GM12878 (cell line): ENCODE measurements around the gene ANKRD37. TPM values are rescaled to one million over a fixed set of nuclear protein-coding genes. Genes with fewer than 3 reads are reported as not detected.
A peak's percentile ranks its signal among the peaks of the same experiment; 100 is the strongest.

Source experiments
- ATAC-seq: fragments of 200-7000 bp; cut with Tn5 transposase; 3 replicates; pipeline ENCODE4 v1.9.1; 2020; ENCODE audit warnings: mild to moderate bottlenecking, moderate library complexity
- BruUV-seq: library from RNA; stranded (reverse); fragments of 400-500 nt; replicated peaks from 2 replicates; lab custom pipeline; 2021; lab: Mats Ljungman, UMichigan
- CTCF ChIA-PET: fragments of 300-600 bp; sonication (Branson Sonifier 250); formaldehyde crosslinking; extraction: SDS; loops from one replicate; lab custom pipeline; 2021; ENCODE audit warnings: inconsistent platforms; lab: Yijun Ruan, JAX
- POLR2A ChIA-PET: fragments of 350-600 bp; formaldehyde crosslinking; extraction: SDS; loops from one replicate; lab custom pipeline; 2021; ENCODE audit warnings: inconsistent platforms; lab: Charles Lee
- RAD21 ChIA-PET: fragments of 300-600 bp; sonication (Branson Sonifier 250); formaldehyde crosslinking; loops from one replicate; lab custom pipeline; 2023; ENCODE audit warnings: antibody characterized with exemption; ENCODE audit not compliant: unreplicated experiment; lab: Charles Lee
- SMC1A ChIA-PET: fragments of 300-600 bp; sonication (Branson Sonifier 250); formaldehyde crosslinking; loops from one replicate; lab custom pipeline; 2023; ENCODE audit not compliant: unreplicated experiment, uncharacterized antibody; lab: Charles Lee
- DNase-seq: peaks from one replicate; pipeline ENCODE4 v3.0.0-alpha.2; 2011; ENCODE audit warnings: low read depth, low spot score
- FAIRE-seq: peaks from 3 replicates; lab custom pipeline; 2011; peaks lifted over from hg19 to GRCh38; lab: Jason Lieb, UNC
- H2AFZ ChIP-seq: 2 replicates; pipeline ENCODE4 v1.6.0; 2011; ENCODE audit warnings: low read depth, low read length, control low read depth; ENCODE audit not compliant: control insufficient read depth
- H3K27ac ChIP-seq: 2 replicates; pipeline ENCODE4 v1.5.1; 2011; ENCODE audit warnings: control low read depth; ENCODE audit not compliant: control insufficient read depth, insufficient read depth
- H3K27me3 ChIP-seq, 2 experiments: replicated peaks in 1 of 2; 2 replicates each; pipeline versions ENCODE4 v1.6.0 to v1.6.1; 2011; ENCODE audit warnings: low read length in 1 of 2; ENCODE audit not compliant: control insufficient read depth in 2 of 2, insufficient read depth in 2 of 2
- H3K36me3 ChIP-seq, 2 experiments: 2 replicates each; pipeline ENCODE4 v1.5.1; 2011; ENCODE audit warnings: low read length in 1 of 2; ENCODE audit not compliant: control insufficient read depth in 2 of 2, insufficient read depth in 2 of 2
- H3K4me1 ChIP-seq: 2 replicates; pipeline ENCODE4 v1.6.1; 2011; ENCODE audit warnings: mild to moderate bottlenecking, low read length, moderate library complexity, mixed read lengths; ENCODE audit not compliant: control insufficient read depth, insufficient read depth
- H3K4me2 ChIP-seq: 2 replicates; pipeline ENCODE4 v1.6.0; 2011; ENCODE audit warnings: control low read depth; ENCODE audit not compliant: control insufficient read depth, insufficient read depth
- H3K4me3 ChIP-seq: fragments of 200-600 bp; sonication (generic); 2 replicates; pipeline ENCODE4 v1.5.1; 2016
- H3K79me2 ChIP-seq: 2 replicates; pipeline ENCODE4 v1.6.0; 2011; ENCODE audit warnings: low read length; ENCODE audit not compliant: control insufficient read depth, insufficient read depth
- H3K9ac ChIP-seq: 2 replicates; pipeline ENCODE4 v1.8.0; 2011; ENCODE audit warnings: low read length, control low read depth, mixed read lengths; ENCODE audit not compliant: control insufficient read depth, insufficient read depth
- H3K9me3 ChIP-seq: replicated peaks from 3 replicates; pipeline ENCODE4 v1.5.1; 2011; ENCODE audit warnings: mild to moderate bottlenecking, low read length; ENCODE audit not compliant: control insufficient read depth, insufficient read depth
- H4K20me1 ChIP-seq: 2 replicates; pipeline ENCODE4 v1.6.0; 2011; ENCODE audit not compliant: control insufficient read depth, insufficient read depth
- ATF7 ChIP-seq: fragments of 450-650 bp; IDR thresholded peaks from 2 replicates; pipeline ENCODE4 v1.6.1; 2016; ENCODE audit warnings: low read depth, mild to moderate bottlenecking
- BHLHE40 ChIP-seq, 2 experiments: fragments of 450-650 bp in 1 of 2; IDR thresholded peaks; 2 replicates each; pipeline ENCODE4 v1.6.1; 2011 to 2017; ENCODE audit warnings: low read depth in 2 of 2, borderline replicate concordance in 1 of 2, improper control_type of control experiment in 1 of 2, low read length in 1 of 2, mild to moderate bottlenecking in 1 of 2
- MEF2A ChIP-seq: IDR thresholded peaks from 2 replicates; pipeline ENCODE4 v1.6.1; 2011; ENCODE audit warnings: low read depth, mild to moderate bottlenecking, low read length, moderate library complexity; ENCODE audit not compliant: insufficient read depth
- MYB ChIP-seq: fragments of 150-350 bp; IDR thresholded peaks from 2 replicates; pipeline ENCODE4 v1.6.1; 2014; ENCODE audit warnings: mild to moderate bottlenecking, low read depth, low read length, borderline replicate concordance
- NR2C1 ChIP-seq: fragments of 450-650 bp; IDR thresholded peaks from 2 replicates; pipeline ENCODE4 v1.6.1; 2017; ENCODE audit warnings: antibody characterized with exemption, mild to moderate bottlenecking, moderate library complexity
- PML ChIP-seq: IDR thresholded peaks from 2 replicates; pipeline ENCODE4 v1.6.1; 2012; ENCODE audit warnings: low read length, inconsistent platforms
- POLR2AphosphoS2 ChIP-seq: IDR thresholded peaks from 2 replicates; pipeline ENCODE4 v1.6.1; 2011; ENCODE audit warnings: low read depth, mild to moderate bottlenecking, low read length, improper control_type of control experiment, moderate library complexity
- RB1 ChIP-seq: fragments of 450-650 bp; formaldehyde crosslinking; IDR thresholded peaks from 2 replicates; pipeline ENCODE4 v1.6.1; 2017; ENCODE audit warnings: mild to moderate bottlenecking, borderline replicate concordance
- RUNX3 ChIP-seq: IDR thresholded peaks from 2 replicates; pipeline ENCODE4 v1.6.1; 2012; ENCODE audit warnings: low read length, inconsistent platforms
- SMAD5 ChIP-seq: IDR thresholded peaks from 2 replicates; pipeline ENCODE4 v1.6.1; 2016; ENCODE audit warnings: antibody characterized with exemption, low read depth
- STAT3 ChIP-seq: IDR thresholded peaks from 2 replicates; pipeline ENCODE4 v1.6.1; 2011; ENCODE audit warnings: low read depth, low read length, improper control_type of control experiment
- TCF3 ChIP-seq: IDR thresholded peaks from 2 replicates; pipeline ENCODE4 v1.6.1; 2012; ENCODE audit warnings: low read depth, mild to moderate bottlenecking, low read length, borderline replicate concordance; ENCODE audit not compliant: insufficient read depth
- ZBTB40 ChIP-seq: fragments of 450-650 bp; IDR thresholded peaks from 2 replicates; pipeline ENCODE4 v1.6.1; 2016; ENCODE audit warnings: mild to moderate bottlenecking, moderate library complexity, borderline replicate concordance
- ZNF274 ChIP-seq: IDR thresholded peaks from one replicate; pipeline ENCODE4 v1.8.0; 2011; ENCODE audit not compliant: insufficient read length, insufficient read depth
- WGBS: methylation state at CpG from one replicate; pipeline ENCODE4 v1.1.6; 2016; ENCODE audit warnings: low lambda C conversion rate; ENCODE audit not compliant: insufficient replicate concordance, insufficient coverage; ENCODE audit errors: missing lambda C conversion rate; 5-methylcytosine and 5-hydroxymethylcytosine counted together
- in situ Hi-C: fragments of 300-500 bp; cut with MboI; formaldehyde crosslinking; loops from 9 replicates; pipeline ENCODE4 v1.14.3; 2018; ENCODE audit warnings: mixed read lengths
- intact Hi-C: fragments of 100-400 bp; cut with micrococcal nuclease; formaldehyde crosslinking; loops from one replicate; pipeline ENCODE4 v1.14.2; 2022; ENCODE audit not compliant: unreplicated experiment
- polyA plus RNA-seq, 11 experiments: library from polyadenylated mRNA; depleted of rRNA in 4 of 11; unstranded in 6 of 11; stranded (reverse) in 5 of 11; fragments of >200 nt; fragmentation: Nextera tagmentation in 4 of 11; fragmentation: Illumina TruSeq in 1 of 11; extraction: Ambion mirVana in 4 of 11; extraction: Trizol in 1 of 11; gene quantifications; 1 replicate in 1 of 11; 2 replicates in 10 of 11; pipeline versions ENCODE4 v1.2.1 to v1.2.3, GENCODE V29; 2011 to 2016; ENCODE audit warnings: inconsistent platforms in 2 of 11, missing spikeins in 2 of 11, low read depth in 1 of 11
- total RNA-seq, 4 experiments: library from RNA; depleted of rRNA in 3 of 4; stranded (reverse); fragments of >200 nt in 3 of 4; fragmentation: Illumina TruSeq in 1 of 4; extraction: Trizol in 1 of 4; gene quantifications; 2 replicates each; pipeline versions ENCODE4 v1.2.1 to v1.2.3, GENCODE V29; 2013 to 2021
- TF ChIP-seq, protein P1 (sequence below): fragments of 450-650 bp; IDR thresholded peaks from 2 replicates; pipeline ENCODE4 v1.6.1; 2018; ENCODE audit warnings: borderline replicate concordance, mild to moderate bottlenecking; ENCODE audit not compliant: partially characterized antibody

ANKRD37 gene
- total and polyA plus RNA-seq, 10 of the 15 experiments (the other 5 are each of a cell fraction or from before 2014, with no cell fraction given) = 10.6 to 67.9 (median 24.2) TPM

DNA sequence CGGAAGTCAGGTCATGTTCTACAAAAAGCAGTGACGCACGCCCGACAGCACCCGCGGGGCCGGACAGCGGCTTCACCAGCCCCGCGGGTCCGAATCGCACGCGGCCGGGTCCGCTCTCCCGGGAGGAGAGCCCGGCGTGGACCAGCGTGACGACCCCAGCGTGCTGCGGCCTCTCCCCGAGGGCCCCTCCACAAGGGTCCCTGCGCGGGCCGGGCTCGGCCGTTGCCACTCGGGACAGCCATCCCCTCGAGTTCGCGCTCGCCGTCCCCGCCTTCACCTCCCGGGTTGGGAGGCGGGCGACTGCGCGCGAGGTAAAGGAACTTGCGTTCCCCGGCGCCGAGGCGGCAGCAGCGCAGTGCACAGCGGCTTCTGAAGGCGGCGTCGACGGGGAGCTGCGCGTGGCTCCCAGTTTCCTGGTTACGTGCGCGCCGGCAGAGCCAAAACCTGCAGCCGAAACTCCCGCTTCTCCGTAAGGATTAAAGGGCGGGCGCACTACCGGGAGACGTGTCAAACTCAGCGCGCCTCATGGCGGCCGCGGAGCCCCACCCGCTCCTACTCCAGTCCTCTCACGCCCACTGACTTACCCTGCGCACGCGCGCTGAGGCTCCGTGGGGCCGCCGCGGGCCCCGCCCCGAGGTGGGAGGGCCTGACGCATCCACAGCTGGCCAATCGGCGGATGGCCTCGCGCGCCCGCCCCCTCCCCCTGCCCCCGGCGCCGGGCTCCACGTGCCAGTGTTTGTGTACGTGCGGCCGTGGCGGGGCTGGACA, 501 bp upstream of the ANKRD37 start (continued):
- TF ChIP-seq, protein P1, sequence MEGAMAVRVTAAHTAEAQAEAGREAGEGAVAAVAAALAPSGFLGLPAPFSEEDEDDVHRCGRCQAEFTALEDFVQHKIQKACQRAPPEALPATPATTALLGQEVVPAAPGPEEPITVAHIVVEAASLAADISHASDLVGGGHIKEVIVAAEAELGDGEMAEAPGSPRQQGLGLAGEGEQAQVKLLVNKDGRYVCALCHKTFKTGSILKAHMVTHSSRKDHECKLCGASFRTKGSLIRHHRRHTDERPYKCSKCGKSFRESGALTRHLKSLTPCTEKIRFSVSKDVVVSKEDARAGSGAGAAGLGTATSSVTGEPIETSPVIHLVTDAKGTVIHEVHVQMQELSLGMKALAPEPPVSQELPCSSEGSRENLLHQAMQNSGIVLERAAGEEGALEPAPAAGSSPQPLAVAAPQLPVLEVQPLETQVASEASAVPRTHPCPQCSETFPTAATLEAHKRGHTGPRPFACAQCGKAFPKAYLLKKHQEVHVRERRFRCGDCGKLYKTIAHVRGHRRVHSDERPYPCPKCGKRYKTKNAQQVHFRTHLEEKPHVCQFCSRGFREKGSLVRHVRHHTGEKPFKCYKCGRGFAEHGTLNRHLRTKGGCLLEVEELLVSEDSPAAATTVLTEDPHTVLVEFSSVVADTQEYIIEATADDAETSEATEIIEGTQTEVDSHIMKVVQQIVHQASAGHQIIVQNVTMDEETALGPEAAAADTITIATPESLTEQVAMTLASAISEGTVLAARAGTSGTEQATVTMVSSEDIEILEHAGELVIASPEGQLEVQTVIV = peak; percentile 8
- TF ChIP-seq MYB (no peak), BHLHE40 (IDR thresholded peaks at IDR 0.05; ENCODE audit: borderline replicate concordance in 1 of 2, low read depth in 2 of 2, low read length in 1 of 2) (peak; percentile 97 to 99), MEF2A (no peak), ATF7 (no peak)
- TF ChIP-seq, all 136 proteins: peak for 53

GRCh38 chr4:185398618-185399017, 2.0 kb downstream of the ANKRD37 start:
- Histone ChIP-seq H3K4me3 (peak overlapping the region; percentile 72), H3K9me3 (no peaks in the 10 kb centered on the region), H2AFZ (no peak overlapping the region), H3K4me2 (peak overlapping the region; percentile 94), H3K79me2 (peaks cover 54% of the 10 kb centered on the region), H3K4me1 (peaks cover 10% of the 10 kb centered on the region), H3K27ac (peak overlapping the region; percentile 86), H3K36me3 (peaks cover 2 to 18% of the 10 kb centered on the region in 2 experiments; a peak in 2 of 4 replicates), H3K9ac (peak overlapping the region; percentile 62), H3K27me3 (no peaks in the 10 kb centered on the region), H4K20me1 (no peaks in the 10 kb centered on the region)
- POLR2A ChIA-PET = interaction anchor here (0.6 to 7.9 kb wide), 9 partner anchors 9 to 579 kb away, joined by 3 to 60 read pairs (median 3); partner anchors contain the start of gene UFSP2
- RAD21 ChIA-PET = interaction anchor here (0.7 to 2.0 kb wide), 7 partner anchors 9 to 91 kb away, joined by 3 to 8 read pairs (median 4); partner anchors contain the start of gene UFSP2
- ATAC-seq = no peak
- SMC1A ChIA-PET = interaction anchor here (1.0 to 6.2 kb wide), 11 partner anchors 12 to 256 kb away, joined by 3 to 72 read pairs (median 3); partner anchors contain the start of gene SLC25A4
- CTCF ChIA-PET = interaction anchor here (0.9 to 1.6 kb wide), 5 partner anchors 25 to 215 kb away, joined by 3 read pairs; no protein-coding TSS in a partner anchor
- no peak for DNase-seq
- in situ Hi-C loops = no loop called here
- WGBS = 0% methylated on average over 2 of the region's 2 CpGs
- BruUV-seq = no TSS peak
- FAIRE-seq = no peak
- intact Hi-C loops = loop anchor here (5.0 kb wide), 2 partner anchors 186 to 199 kb away; no protein-coding TSS in a partner anchor
- TF ChIP-seq STAT3 = no peak
- no peak for TF ChIP-seq BHLHE40 (IDR thresholded peaks at IDR 0.05; ENCODE audit: borderline replicate concordance in 1 of 2, low read depth in 2 of 2, low read length in 1 of 2)
- TF ChIP-seq TCF3 = no peak
- TF ChIP-seq ZBTB40 = peak; percentile 75
- no peak for TF ChIP-seq NR2C1
- no peak for TF ChIP-seq RB1
- TF ChIP-seq ZNF274 = no peak
- no peak for TF ChIP-seq SMAD5
- TF ChIP-seq PML = no peak
- TF ChIP-seq POLR2AphosphoS2 = no peak; the same call in 1 of the 2 replicates
- TF ChIP-seq RUNX3 = peak; percentile 21; the same call in 1 of the 2 replicates
